HG03378 (cell line): ENCODE data around the gene TRAF4.
"Not testable (repeated sequence)": the region's sequence is repeated elsewhere in the genome, so short reads cannot be mapped to it uniquely, and the experiment has no call there.

Source experiments
- ATAC-seq: cut with Tn5 transposase; IDR thresholded peaks from one replicate; pipeline ENCODE4 v1.9.1; 2021; ENCODE audit warnings: mild to moderate bottlenecking, moderate library complexity; ENCODE audit not compliant: unreplicated experiment

Gene TRAF4

DNA sequence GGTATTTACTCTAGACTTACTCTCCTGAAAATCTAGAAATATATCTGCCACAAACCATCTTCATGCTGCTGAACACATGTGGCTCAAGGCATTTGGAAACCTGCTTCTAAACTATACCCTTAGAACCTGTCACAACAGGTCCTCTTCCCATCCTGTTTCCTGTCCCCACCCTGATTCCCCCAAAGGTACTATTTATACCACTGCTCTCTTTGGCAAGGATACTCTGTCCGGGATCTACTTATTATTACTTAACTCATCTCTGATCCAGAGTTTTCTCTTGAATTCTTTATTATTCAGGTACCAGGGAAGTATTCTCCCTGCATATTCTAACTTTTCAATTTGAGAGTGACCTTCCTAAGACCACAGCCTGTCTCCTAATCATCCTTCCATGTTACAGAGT, 33.4 kb downstream of the TRAF4 start:
- ATAC-seq, result no peak

DNA sequence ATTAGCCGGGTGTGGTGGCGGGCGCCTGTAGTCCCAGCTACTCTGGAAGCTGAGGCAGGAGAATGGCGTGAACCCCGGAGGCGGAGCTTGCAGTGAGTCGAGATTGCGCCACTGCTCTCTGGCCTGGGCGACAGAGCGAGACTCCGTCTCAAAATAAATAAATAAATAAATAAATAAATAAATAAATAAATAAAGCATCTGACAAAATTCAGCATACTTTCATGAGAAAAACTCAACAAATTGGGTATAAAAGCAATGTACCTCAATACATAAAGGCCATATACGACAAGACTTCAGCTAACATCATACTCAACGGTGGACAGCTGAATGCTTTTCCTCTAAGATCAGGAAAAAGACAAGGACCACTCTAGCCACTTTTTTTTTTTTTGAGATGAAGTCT, 35.8 kb downstream of the TRAF4 start:
- not testable (repeated sequence) for ATAC-seq

GRCh38 chr17:28783161-28783560, 39.4 kb downstream of the TRAF4 start:
- ATAC-seq, result no peak

- no peak for ATAC-seq
These were observed 44.3 kb downstream of the TRAF4 start for GRCh38 chr17:28788100-28788499.

GRCh38 chr17:28792877-28793661, 49.3 kb downstream of the TRAF4 start:
- ATAC-seq, result no peak

DNA sequence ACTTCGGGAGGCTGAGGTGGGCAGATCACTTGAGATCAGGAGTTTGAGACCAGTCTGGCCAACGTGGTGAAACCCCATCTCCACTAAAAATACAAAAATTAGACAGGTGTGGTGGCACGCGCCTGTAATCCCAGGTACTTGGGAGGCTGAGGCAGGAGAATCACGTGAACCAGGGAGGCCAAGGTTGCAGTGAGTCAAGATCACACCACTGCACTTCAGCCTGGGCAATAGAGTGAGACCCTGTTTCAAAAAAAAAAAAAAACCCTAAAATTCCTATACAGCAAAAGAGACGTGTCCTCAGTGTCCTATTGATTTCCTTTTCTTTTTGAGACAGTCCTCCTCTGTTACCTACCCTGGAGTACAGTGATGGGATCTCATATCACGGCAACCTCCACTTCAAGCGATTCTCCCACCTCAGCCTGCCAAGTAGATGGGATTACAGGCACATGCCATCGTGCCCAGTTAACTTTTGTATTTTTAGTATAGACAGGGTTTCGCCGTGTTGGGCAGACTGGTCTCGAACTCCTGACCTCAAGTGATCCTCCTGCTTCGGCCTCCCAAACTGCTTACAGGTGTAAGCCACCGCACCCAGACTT, 51.1 kb downstream of the TRAF4 start:
- ATAC-seq, result not testable (repeated sequence)

GRCh38 chr17:28796062-28796461, 52.3 kb downstream of the TRAF4 start:
- no peak for ATAC-seq
